Keratinocyte (primary cell): ENCODE measurements around the gene TNS1. TPM values are rescaled to one million over a fixed set of nuclear protein-coding genes. Genes with fewer than 3 reads are reported as not detected.

Experiments
- DNase-seq: peaks from one replicate; pipeline ENCODE4 v3.0.0-alpha.2; 2011; ENCODE audit warnings: low read depth, missing footprints, low spot score
- FAIRE-seq: peaks from 2 replicates; lab custom pipeline; 2011; peaks lifted over from hg19 to GRCh38; lab: Jason Lieb, UNC
- H2AFZ ChIP-seq: 2 replicates; pipeline ENCODE4 v1.6.0; 2012; ENCODE audit warnings: low read length, control low read depth, inconsistent platforms; ENCODE audit not compliant: control insufficient read depth
- H3K27ac ChIP-seq: 2 replicates; pipeline ENCODE4 v1.5.1; 2011; ENCODE audit warnings: low read length; ENCODE audit not compliant: control insufficient read depth, insufficient read depth
- H3K27me3 ChIP-seq: 3 replicates; pipeline ENCODE4 v1.6.0; 2011; ENCODE audit warnings: low read length; ENCODE audit not compliant: control insufficient read depth, insufficient read depth; ENCODE audit errors: extremely low read depth
- H3K36me3 ChIP-seq, 2 experiments: 2 replicates in 1 of 2; 3 replicates in 1 of 2; pipeline ENCODE4 v1.5.1; 2011; ENCODE audit warnings: low read length in 2 of 2, mild to moderate bottlenecking in 1 of 2; ENCODE audit not compliant: control insufficient read depth in 2 of 2, insufficient read depth in 2 of 2; ENCODE audit errors: extremely low read depth in 1 of 2
- H3K4me1 ChIP-seq: 3 replicates; pipeline ENCODE4 v1.5.1; 2011; ENCODE audit warnings: low read length; ENCODE audit not compliant: control insufficient read depth, insufficient read depth; ENCODE audit errors: extremely low read depth
- H3K4me2 ChIP-seq: 3 replicates; pipeline ENCODE4 v1.6.0; 2011; ENCODE audit warnings: low read depth, low read length; ENCODE audit not compliant: control insufficient read depth, insufficient read depth; ENCODE audit errors: extremely low read depth
- H3K4me3 ChIP-seq, 3 experiments: fragments of 200-600 bp in 1 of 3; sonication (generic) in 1 of 3; 2 replicates in 2 of 3; 3 replicates in 1 of 3; pipeline ENCODE4 v1.5.1; 2011 to 2016; ENCODE audit warnings: low read length in 3 of 3, mild to moderate bottlenecking in 3 of 3, control low read depth in 2 of 3, inconsistent platforms in 1 of 3, low read depth in 1 of 3, mixed read lengths in 1 of 3, mixed run types in 1 of 3, moderate library complexity in 1 of 3; ENCODE audit not compliant: control insufficient read depth in 2 of 3, insufficient read depth in 2 of 3; ENCODE audit errors: extremely low read depth in 1 of 3
- H3K79me2 ChIP-seq: 2 replicates; pipeline ENCODE4 v1.6.0; 2012; ENCODE audit warnings: low read length; ENCODE audit not compliant: control insufficient read depth, insufficient read depth
- H3K9ac ChIP-seq: 3 replicates; pipeline ENCODE4 v1.6.0; 2011; ENCODE audit warnings: low read length; ENCODE audit not compliant: control insufficient read depth, insufficient read depth; ENCODE audit errors: extremely low read depth
- H3K9me1 ChIP-seq: 3 replicates; pipeline ENCODE4 v1.6.0; 2011; ENCODE audit warnings: low read length; ENCODE audit not compliant: control insufficient read depth, insufficient read depth; ENCODE audit errors: extremely low read depth
- H3K9me3 ChIP-seq: 2 replicates; pipeline ENCODE4 v1.5.1; 2012; ENCODE audit warnings: low read depth, low read length; ENCODE audit not compliant: control insufficient read depth
- H4K20me1 ChIP-seq: 3 replicates; pipeline ENCODE4 v1.6.0; 2011; ENCODE audit warnings: low read length; ENCODE audit not compliant: control insufficient read depth, insufficient read depth; ENCODE audit errors: extremely low read depth
- CTCF ChIP-seq, 3 experiments: IDR thresholded peaks in 1 of 3; conservative IDR thresholded peaks in 1 of 3; optimal IDR thresholded peaks in 1 of 3; 2 replicates in 2 of 3; 3 replicates in 1 of 3; pipeline versions ENCODE3 to v1.5.1; 2011; ENCODE audit warnings: low read length in 3 of 3, mild to moderate bottlenecking in 3 of 3, moderate library complexity in 2 of 3, control low read depth in 1 of 3, inconsistent platforms in 1 of 3; ENCODE audit not compliant: insufficient read depth in 2 of 3; ENCODE audit errors: extremely low read depth in 1 of 3
- EZH2 ChIP-seq: IDR thresholded peaks from one replicate; pipeline ENCODE4 v1.6.1; 2012; ENCODE audit warnings: inconsistent platforms, mild to moderate bottlenecking, low read length, moderate library complexity
- dilution Hi-C: fragments of 300-500 bp; cut with MboI; formaldehyde crosslinking; loops from one replicate; pipeline ENCODE4 v1.7.0; 2020; ENCODE audit warnings: low sequenced_read_pairs; ENCODE audit not compliant: extremely low pct_ligation_motif_present
- polyA plus RNA-seq, 5 experiments: library from polyadenylated mRNA; depleted of rRNA in 3 of 5; stranded (reverse) in 3 of 5; stranded (forward) in 1 of 5; unstranded in 1 of 5; fragments of >200 nt; gene quantifications; 1 replicate in 1 of 5; 2 replicates in 3 of 5; 3 replicates in 1 of 5; pipeline versions ENCODE4 v1.2.1 to v1.2.3, GENCODE V29; 2011 to 2012; ENCODE audit warnings: missing spikeins in 2 of 5, low read depth in 1 of 5, low replicate concordance in 1 of 5

The TNS1 gene
- polyA plus RNA-seq, 1 donor (not counting 4 experiments of a cell fraction or from before 2014, with no cell fraction given), result 2.5 TPM

- Histone ChIP-seq H3K4me1 (peaks cover 7% of the 10 kb centered on the region), H2AFZ (no peak overlapping the region), H3K9me1 (no peaks in the 10 kb centered on the region), H3K4me2 (no peak overlapping the region), H3K79me2 (no peaks in the 10 kb centered on the region), H3K36me3 (no peaks in the 10 kb centered on the region), H3K9me3 (no peaks in the 10 kb centered on the region), H3K27me3 (no peaks in the 10 kb centered on the region), H3K9ac (no peak overlapping the region), H3K4me3 (no peak overlapping the region), H4K20me1 (peaks cover 3% of the 10 kb centered on the region), H3K27ac (no peak overlapping the region)
- DNase-seq (no peak), FAIRE-seq (no peak)
- TF ChIP-seq CTCF (optimal IDR thresholded peaks at IDR 0.05 in 1 of 3, IDR thresholded peaks at IDR 0.05 in 1 of 3, conservative IDR thresholded peaks at IDR 0.05 in 1 of 3; ENCODE audit: extremely low read depth in 1 of 3, insufficient read depth in 2 of 3, low read length in 3 of 3), result no peak
- no peak for TF ChIP-seq EZH2
- dilution Hi-C loops, result no loop called here
Observed at GRCh38 chr2:217820091-217820819, 182.5 kb downstream of the TNS1 start.

DNA sequence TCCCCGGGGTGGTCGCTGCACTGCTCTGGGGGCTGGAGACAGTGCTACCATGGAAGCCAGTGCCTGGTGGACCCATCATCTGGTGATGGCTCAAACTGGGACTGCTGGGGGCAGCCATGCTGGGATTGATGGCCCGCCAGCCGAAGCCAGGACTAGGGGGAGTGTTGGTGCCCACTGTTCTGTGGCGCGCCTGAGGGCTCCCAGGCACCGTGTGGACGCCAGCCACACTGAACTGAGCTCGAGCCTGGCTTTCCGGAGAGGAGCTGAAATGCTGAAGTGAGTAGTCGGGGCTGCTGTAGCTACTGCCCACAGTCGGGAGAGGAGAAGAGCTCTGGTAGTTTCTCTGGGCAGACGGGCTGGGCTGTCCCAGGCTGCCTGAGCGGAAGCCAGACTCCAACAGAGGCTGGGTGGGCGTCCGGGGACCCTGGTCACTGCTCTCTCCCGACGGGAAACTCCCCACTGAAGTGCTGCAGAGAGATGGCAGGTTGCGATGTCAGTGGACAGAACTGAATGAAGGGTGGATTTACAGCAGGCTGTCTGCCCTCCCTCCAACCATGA, 184.4 kb downstream of the TNS1 start:
- Histone ChIP-seq H3K27ac (no peak overlapping the region), H3K9me1 (no peaks in the 10 kb centered on the region), H3K4me3 (no peak overlapping the region), H3K36me3 (no peaks in the 10 kb centered on the region), H3K4me2 (no peak overlapping the region), H3K27me3 (no peaks in the 10 kb centered on the region), H2AFZ (no peak overlapping the region), H3K4me1 (peaks cover 7% of the 10 kb centered on the region), H3K79me2 (no peaks in the 10 kb centered on the region), H3K9ac (no peak overlapping the region), H4K20me1 (peaks cover 3% of the 10 kb centered on the region), H3K9me3 (no peaks in the 10 kb centered on the region)
- TF ChIP-seq EZH2 (no peak), CTCF (optimal IDR thresholded peaks at IDR 0.05 in 1 of 3, IDR thresholded peaks at IDR 0.05 in 1 of 3, conservative IDR thresholded peaks at IDR 0.05 in 1 of 3; ENCODE audit: extremely low read depth in 1 of 3, insufficient read depth in 2 of 3, low read length in 3 of 3) (no peak)
- FAIRE-seq (no peak), DNase-seq (no peak)
- dilution Hi-C loops, result no loop called here
